M059J (cell line): Measurements from ENCODE around the gene LDLRAD3. TPM values are rescaled to one million over a fixed set of nuclear protein-coding genes. Genes with fewer than 3 reads are reported as not detected.
"Not testable (repeated sequence)": the region's sequence is repeated elsewhere in the genome, so short reads cannot be mapped to it uniquely, and the experiment has no call there.

Experiments used
- DNase-seq: peaks from one replicate; pipeline ENCODE4 v3.0.0-alpha.2; 2012; ENCODE audit warnings: low read depth
- total RNA-seq: library from RNA; depleted of rRNA; stranded (reverse); fragments of >200 nt; shearing (Covaris generic); gene quantifications from 2 replicates; pipeline ENCODE4 v1.2.3, GENCODE V29; 2014

The LDLRAD3 gene
- total RNA-seq, 1 experiment from 2014 or later: 12.1 TPM

DNA sequence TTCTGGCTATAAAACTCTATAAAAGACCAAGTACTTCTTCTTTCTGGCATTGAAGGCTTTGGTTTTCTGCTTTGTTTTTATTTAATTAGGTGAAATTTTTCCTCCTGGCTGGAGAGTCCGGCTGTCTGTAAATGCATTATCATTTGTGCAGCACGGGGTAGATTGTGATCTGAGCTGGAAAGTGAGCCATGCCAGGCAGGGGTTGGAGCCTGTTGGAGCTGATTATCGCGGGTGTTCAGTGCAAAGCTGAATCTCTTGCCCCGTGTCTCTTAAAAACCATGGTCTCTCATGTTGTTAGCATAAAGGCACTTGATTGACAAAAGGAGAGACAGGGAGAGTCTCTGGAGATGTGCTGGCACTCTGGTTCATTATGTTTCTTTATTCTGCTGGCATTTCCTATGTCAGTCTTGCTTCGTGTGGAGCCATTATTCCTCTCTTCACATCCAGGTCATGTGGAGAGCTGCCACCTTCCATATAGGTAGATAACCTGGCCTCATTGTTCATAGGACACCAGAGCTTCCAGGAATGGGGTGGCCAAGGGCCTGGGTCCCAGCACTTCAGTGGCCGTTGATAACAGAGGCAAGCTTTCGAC, 75.2 kb downstream of the LDLRAD3 start:
- DNase-seq: no peak

DNA sequence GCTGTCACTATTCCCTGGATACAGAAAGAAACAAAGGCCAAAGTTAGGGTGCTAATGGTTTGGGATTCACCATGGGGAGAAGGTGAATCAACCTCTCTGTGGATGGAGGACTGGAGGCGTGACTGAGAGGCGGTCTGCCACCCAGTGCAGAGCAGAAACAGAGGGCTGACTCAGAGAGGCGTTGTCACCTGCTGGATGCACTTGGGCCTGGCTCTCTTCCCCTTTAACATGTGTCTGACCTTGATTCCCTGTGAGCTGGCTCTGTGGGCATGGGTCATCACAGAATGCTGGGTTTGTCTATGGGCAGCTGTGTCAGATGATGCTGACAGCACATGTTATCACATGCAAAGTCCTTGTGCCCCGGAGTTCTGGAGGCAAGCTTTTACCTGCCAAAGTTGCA, 75.9 kb downstream of the LDLRAD3 start:
- DNase-seq: peak; percentile 58

DNA sequence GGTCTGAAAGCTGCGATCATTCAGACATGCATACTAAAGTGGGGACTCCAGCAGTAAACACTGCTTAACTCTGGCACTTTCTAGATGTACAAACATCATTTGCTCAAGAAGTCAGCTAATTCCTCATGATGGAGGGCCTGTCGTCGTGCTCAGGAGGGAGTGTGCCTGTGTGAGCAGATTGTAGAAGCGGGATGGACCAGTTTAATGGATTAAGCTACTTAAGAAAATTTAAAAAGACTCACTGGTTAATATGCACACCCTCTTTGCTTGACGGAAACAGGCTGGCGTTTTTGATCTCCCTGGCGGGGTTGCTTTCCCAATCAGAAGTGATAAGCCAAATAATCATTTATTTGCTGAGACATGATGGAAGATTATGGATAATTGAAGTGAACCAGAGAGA, 79.0 kb downstream of the LDLRAD3 start:
- no peak for DNase-seq

DNA sequence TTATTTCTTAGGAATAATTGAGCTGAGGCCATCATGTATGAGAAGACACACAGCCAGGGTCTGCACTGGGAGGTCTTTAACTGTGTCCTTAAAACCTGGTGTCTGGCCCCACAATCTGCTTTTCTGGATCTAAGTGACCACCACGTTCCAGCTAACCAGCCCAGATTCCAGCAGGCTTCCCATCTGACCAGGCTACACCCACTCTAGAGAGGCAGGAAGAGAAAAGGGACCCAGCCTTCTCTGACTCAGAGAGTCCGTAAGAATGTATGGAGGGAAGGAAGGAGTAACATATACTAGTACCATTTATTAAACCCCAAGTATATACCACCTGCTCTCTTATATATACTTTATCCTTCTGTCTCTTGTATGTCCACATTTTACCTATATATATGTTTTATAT, 80.1 kb downstream of the LDLRAD3 start:
- peak; percentile 37 for DNase-seq

DNA sequence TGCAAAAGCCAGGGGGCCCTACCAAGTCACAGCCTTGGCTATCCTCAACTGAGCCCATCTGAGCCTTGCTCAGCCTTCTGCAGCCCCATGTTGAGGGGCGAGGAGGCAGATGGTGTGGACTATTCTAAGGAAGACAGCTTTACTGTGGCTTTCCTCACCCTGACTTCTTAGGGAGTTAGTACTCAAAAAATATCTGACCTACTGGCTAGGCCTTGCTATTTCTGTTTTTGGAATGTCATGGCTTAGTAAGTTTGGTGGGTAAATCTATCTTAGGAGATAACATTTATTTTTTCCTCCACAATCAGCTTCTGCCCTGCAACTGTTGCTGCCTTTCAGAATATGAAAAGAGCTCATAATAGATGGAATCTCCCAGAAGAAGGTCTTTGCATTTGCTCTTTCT, 80.9 kb downstream of the LDLRAD3 start:
- DNase-seq: no peak

DNA sequence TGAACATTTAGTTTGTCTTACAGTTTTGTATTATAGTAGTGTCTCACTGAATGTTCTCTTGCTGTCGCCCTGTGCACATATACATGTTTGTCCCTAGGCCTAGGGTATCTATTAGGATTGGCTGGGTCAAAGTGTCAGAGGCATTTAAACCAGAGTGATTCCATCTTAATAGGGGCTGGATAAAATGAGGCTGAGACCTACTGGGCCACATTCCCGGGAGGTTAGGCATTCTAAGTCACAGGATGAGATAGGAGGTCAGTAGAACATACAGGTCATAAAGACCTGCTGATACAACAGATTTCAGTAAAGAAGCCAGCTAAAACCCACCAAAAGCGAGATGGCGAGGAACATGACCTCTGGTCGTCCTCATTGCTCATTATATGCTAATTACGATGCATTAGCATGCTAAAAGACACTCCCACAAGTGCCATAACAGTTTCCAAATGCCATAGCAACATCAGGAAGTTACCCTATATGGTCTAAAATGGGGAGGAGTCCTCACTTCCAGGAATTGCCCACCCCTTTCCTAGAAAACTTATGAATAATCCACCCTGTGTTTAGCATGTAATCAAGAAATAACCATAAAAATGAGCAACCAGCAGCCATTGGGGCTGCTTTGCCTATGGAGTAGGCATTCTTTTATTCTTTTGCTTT, 82.6 kb downstream of the LDLRAD3 start:
- no peak for DNase-seq

DNA sequence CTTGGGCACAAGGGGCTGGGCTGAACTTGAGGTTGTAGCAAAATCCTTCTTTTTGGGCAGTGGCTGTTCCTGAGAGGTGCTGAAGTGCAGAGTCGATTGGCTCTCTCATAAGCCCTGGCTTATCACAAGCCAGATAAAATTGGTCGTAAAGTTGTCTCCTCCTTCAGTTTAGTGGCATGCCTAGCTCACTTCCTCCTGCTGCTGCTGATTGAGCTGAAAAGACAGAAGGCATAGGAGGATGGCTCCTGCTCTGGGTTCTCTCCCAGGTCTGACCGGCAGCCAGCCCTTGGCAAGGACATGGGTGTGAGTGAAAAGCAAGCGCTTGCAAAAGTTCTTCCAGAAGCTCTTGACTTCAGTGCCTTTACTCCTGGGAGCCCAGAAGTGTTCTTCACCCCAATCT, 83.9 kb downstream of the LDLRAD3 start:
- DNase-seq: no peak

DNA sequence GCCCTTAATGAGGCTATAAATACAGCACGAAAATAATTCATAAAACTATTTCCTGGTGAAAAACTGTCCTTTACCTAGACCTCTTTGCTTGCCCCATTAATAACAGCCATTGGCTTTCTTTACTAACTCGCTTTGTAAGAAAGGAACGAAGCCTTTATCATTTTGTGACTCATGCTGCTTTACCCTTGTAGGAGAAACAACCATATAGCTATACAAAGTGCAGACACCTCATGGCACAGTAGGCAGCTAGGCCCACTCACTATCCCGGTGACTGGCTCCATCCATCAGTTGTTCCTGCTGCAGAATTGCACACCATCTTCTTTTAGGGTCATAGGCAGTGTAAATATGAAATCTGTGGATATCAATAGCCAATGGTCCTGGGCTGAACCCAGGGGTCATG, 85.8 kb downstream of the LDLRAD3 start:
- no peak for DNase-seq

DNA sequence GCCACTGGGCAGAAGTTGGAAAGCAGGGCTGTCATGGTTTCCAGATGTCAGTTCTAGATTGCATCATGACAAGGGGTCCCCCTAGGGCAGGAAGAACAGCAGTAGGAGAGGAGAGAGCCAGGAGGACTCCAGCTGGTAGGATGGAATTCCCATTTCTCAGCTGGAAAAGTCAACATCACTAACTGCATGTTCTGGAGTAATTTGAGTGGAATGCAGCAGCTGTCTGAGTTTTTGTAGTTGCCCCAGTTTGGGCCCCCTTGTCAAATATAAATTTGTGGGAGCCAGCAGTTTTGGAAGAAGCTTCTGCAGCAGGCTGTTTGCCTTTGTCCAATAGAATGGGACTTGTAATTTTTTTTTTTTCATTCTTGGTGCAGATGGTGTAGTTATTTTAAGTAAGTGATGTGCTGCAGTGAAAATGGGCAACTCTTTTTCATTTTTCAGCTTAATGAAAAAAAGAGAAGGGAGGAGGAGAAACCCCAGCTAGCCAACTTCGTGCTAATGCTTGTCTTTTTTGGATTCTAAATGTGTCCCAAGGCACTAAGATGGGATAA, 86.9 kb downstream of the LDLRAD3 start:
- DNase-seq: no peak

DNA sequence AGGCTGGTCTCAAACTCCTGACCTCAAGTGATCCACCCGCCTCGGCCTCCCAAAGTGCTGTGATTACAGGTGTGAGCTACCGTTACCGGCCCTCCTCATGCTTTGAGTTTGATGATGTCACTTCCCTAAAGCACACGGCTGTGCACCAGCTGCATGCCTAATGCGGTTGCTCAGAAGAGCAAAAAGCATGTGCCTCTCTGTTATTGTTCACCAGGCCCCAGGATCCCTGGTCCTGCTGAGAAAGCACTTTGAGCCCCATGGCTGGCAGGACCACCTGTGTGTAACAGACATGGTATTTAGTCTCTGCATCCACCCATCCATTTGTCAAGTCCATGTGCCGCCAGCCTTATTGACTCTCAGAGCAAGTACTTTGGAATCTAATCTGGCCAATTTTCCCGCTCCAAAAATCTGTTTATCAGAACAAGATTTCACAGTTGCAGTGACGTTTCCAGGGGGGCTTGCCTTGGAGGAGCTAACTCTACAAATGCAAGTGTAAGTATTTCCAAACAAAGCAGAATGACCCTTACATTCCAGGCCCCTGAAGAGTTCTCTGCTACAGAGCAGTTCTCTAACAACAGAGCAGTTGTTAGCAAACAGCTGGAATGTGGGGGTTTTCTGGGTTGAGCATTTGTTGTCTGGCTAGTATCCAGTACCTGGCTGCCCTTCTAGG, 89.4 kb downstream of the LDLRAD3 start:
- no peak for DNase-seq

DNA sequence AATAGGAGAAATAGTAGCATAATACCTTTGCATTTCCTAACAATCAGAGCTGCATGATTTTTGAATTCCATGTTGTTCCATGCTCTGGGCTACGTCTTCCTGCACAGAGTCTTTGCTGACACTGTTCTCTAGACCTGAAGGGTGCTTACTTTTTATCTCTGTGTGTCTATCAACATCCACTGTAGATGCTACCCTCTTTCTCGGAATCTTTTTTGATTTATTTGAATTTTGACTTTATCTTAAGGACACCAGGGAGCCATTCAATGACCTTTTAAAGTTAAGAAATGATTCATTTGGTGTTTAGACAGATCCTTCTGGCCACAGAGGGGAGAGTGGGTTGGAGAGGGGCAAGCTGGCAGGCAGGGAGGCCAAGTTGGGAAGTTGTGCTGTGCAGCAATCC, 90.1 kb downstream of the LDLRAD3 start:
- DNase-seq: no peak

DNA sequence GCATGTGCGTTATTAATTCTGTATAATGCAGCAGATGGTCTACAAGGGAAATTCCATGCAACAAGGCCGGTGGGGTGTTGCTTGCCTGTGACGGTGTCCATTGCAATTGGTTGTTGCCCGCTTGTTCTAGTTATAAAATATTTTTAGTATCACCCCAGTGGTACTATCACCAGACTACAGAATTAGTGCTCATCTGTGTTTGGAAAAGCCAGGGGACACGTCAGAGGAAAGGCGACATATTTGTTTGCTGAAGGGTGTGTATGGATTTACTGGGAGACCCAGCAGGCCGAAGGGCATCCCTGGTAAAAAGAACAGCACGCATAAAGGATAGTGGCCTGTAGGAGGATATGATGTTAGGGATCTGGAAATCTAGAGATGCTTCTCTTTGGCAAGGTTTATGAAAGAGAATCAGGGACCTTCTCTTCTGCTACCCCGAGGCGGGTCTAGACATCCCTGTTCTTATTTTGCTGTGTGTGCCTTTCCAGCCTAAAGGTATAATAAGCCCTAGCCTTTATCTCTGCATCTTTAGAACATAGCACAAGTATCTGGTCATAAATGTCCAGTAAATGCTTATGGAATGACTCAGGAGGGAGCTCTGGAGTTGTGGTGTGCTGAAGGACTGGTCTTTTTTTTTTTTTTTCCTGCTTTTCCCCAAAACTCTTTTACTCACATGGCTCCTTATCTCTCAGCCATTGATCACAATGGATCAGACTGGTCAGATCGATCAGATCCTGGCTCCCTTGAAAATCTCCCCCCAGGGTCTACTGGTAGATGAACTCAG, 90.9 kb downstream of the LDLRAD3 start:
- DNase-seq: peak; percentile 97

DNA sequence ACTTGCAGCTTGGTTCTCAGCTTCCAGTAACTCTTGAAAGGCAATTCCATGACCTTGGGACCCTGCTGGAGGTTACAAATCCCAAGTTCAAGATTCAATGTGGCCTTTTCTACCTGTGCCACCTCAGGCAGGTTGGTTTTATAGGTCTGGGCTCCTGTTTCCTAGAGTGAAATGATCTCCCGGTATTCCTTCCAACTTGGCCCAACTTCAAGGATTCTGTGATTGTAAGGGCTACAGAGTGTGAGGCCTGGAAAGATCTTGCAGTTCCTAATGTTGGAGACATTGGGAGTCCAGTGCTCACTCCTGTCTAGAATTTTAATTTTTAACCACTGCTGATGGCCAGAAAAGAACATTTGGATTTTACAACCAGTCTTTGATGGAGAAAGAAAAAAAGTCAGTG, 91.6 kb downstream of the LDLRAD3 start:
- peak; percentile 38 for DNase-seq

DNA sequence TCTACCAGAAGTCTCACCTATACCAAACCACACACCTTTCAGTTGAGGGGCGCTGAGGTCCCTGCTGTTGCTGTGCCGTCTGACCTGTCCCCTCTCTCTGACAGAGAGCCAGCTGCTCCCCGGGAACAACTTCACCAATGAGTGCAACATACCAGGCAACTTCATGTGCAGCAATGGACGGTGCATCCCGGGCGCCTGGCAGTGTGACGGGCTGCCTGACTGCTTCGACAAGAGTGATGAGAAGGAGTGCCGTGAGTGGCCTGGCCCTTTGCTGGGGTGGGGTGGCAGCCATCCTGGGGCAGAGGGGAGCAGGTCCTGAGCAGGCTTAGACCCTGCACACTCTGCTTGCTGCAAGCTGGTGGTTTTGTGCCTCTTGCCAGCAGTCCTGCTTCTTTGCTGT, 92.1 kb downstream of the LDLRAD3 start:
- no peak for DNase-seq

DNA sequence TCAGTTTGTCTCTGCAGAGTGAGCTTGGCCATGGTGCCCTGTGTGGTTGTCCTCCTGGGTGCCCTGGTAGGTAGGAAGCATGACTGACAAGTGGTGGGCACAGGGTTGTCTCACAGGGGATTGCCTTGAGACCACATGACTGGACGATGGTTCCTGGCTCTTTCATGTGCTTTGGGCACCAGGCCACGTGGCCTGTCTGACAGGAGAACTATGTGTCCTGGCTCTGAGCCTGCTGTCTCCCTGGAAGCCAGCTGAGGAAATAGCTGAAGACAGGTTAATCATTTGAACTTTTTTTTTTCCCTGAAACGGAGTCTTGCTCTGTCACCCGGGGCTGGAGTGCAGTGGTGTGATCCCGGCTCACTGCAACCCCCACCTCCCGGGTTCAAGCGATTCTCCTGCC, 93.2 kb downstream of the LDLRAD3 start:
- peak; percentile 73 for DNase-seq

DNA sequence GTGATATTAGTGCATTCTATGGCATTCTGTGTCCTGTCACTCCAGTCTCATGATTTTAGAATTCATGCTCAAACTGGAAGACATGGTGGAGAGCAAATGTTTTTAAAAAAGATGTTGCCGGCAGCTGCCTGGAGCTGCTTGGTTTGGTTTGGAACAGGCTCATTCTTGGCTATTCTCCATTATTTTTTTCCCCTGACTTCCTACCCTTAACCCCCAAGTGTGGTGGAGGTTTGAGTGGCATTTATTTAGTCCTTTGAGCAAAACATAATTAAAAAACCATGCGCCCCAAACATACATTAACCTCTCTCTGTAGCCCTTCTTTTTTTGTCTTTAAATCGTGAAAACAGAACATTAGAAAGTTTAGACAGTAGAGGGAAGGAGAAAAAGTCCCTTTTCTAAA, 94.7 kb downstream of the LDLRAD3 start:
- no peak for DNase-seq

DNA sequence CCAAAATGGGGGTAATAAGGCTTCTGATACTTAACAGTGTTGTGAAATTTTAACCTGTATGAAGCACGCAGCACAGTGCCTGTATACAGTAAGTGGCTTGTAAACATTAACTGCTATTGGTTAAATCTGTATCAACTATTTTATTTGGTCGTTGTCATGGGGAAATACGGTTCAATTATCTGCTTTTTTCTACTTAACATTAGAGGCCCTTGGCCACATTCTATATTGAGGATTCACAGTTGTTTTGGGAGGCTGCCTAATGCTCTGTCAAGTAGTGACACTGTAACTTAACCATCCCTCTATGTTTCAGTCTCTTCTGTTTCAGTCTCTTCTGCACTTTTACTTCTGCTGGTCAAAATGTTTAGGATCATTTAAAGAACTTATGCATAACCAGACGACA, 95.6 kb downstream of the LDLRAD3 start:
- no peak for DNase-seq

DNA sequence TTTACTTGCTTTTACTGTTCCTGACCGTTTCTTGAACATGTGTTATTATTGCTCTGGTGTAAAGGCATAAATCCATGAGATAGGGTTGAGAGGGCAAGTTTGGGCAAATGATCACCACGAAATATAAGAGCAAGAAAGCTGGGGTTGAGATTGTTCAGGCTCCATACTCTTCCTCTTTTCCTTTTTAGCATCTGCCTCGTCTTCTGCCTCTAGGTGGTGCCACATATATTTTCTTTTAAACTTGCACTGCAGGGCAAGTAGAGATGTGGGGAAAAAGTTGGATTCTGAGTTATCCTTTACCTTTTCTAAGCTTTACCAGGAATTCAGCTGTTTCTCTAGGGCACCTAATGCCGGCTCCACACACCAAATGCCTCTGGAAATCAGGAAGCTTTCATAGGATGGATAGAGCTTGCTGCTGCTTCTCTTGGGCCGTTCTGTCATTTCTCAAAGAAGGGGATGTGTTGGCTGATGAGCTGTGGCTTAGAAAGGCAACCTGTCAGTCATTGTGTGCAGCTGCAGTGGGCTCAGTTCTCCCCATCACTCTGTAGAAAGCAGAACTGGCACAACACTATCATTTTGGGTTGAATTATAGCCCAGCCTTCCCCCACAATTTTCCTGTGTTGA, 98.2 kb downstream of the LDLRAD3 start:
- peak; percentile 37 for DNase-seq

DNA sequence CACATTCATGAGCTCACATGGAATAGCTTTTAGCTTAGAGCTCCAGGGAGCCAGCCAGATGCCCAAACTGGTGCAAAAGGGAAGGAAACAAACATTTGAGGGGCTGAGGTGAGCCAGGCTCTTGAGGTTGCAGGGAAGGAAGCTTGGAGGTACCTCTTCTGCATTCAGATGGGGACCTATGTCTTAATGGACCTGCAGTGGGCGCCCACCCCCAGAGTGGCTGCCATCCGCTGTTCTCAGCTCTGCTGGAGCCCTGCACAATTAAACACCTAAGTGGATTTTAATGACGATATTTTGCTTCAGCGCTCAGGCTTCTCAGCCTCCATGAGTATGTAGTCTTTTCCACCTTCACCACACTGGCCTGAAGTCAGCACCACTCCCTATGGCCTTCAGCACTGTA, 100.8 kb downstream of the LDLRAD3 start:
- no peak for DNase-seq

DNA sequence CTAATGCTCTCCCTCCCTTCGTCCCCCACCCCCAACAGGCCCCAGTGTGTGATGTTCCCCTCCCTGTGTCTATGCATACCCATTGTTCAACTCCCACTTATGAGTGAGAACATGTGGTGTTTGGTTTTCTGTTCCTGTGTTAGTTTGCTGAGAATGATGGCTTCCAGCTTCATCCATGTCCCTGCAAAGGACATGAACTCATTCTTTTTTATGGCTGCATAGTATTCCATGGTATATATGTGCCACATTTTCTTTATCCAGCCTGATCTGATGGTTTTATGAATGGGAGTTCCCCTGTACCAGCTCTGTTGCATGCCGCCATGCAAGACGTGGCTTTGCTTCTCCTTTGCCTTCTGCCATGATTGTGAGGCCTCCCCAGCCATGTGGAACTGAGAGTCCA, 102.1 kb downstream of the LDLRAD3 start:
- not testable (repeated sequence) for DNase-seq

DNA sequence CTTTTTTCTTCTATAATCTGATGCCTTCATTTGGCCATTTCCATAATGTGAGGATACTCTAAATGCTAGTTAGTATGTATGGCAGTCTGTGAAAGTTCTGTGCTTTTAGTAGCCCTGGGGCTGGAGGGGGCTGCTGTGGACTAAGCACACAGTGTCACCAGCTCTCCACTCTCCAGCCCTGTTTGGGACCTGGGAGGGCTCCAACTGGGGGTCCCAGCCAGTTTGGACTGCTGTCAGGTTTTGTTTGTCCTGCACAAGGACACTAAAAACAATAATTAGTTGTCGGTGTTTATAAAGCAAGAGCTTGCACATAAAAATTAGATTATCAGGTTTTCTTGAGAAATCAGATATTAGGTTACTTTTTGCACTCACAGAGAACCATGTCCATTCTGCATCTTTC, 103.1 kb downstream of the LDLRAD3 start:
- DNase-seq: no peak

DNA sequence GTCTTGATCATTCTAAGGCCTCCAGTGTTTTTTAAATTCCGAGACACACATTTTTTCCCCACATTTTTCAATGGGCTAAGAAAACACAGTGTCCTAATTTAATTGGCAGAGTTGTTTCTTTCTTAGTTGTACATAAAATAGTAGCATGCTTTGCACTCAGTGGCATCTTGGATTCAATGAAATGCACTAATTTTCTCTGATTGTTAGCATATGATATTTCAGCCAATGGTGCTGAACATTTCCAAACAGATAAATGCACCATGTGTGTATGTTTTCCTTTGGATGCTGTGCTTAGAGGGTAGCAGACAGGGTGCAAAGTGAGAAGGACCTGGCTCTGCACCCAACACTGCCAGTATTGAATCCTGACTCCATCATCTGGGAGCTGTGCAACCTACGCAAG, 103.5 kb downstream of the LDLRAD3 start:
- DNase-seq: no peak
